ENCODE data around the gene MMP13.
"Not testable (repeated sequence)": the region's sequence is repeated elsewhere in the genome, so short reads cannot be mapped to it uniquely, and the experiment has no call there.

Gene MMP13

GRCh38 chr11:102912482-102912830 is 43.1 kb downstream of the MMP13 start:
- H3K4me3 ChIP-seq (ENCODE audit: low read depth, low read length), result no peak overlapping the region
- no peak for DNase-seq (ENCODE audit: low read depth)

DNA sequence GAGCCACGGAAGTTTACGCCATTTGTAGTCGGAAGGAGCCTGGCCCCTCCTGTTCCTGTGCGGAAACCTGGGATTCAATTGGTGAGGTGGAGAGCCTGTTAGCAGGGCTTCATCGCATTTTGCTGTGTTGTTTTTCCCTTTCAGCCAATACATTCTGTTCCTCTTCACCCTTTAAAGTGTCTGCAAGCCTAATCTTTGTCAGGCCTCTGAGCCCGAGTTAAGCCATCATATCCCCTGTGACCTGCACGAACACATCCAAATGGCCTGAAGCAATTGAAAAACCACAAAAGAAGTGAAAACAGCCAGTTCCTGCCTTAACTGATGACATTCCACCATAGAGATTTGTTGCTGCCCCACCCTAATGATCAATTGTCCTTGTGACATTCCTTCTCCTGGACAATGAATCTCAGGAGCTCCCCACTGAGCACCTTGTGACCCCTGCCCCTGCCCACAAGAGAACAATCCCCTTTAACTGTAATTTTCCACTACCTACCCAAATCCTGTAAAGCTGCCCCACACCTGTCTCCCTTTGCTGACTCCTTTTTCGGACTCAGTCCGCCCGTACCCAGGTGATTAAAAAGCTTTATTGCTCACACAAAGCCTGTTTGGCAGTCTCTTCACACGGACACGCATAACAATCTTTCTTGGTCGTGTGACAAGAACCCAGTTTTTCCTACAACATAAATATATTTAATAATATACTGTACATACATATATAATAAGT is 43.6 kb downstream of the MMP13 start:
- no peak overlapping the region for H3K4me3 ChIP-seq (ENCODE audit: low read depth, low read length)

DNA sequence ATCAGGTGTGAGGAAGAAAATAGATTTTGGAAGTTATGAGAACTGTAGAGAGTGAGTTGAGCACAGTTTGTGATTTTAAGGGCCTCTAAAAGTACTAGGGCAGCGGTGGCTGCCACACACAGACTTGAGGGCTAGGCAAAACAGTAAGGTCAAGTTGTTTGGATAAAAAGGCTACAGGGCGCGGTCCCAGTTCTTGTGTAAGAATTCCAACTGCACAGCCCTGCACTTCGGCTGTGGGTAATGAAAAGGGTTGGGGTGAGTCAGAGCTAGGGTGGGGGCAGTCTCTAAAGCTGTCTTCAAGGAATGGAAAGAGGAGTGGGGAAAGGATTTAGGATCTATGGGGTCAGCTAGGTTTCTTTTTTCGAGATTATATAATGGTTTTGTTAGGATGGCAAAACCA is 49.7 kb downstream of the MMP13 start:
- DNase-seq (ENCODE audit: low read depth); H3K4me3 ChIP-seq (ENCODE audit: low read depth, low read length): not testable (repeated sequence)

More for the DNA sequence above, 43.6 kb downstream of the MMP13 start:
- DNase-seq (ENCODE audit: low read depth), result no peak

DNA sequence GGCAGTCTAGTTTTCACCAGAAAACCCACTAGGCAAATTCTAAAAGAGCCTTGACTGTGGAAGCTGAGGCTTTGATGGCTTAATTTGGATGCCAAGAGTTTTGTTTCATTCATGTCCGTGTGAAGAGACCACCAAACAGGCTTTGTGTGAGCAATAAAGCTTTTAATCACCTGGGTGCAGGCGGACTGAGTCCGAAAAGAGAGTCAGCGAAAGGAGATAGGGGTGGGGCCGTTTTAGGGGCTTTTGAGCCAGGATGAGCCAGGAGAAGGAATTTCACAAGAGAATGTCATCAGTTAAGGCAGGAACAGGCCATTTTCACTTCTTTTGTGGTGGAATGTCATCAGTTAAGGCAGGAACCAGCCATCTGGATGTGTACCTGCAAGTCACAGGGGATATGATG is 51.6 kb downstream of the MMP13 start:
- not testable (repeated sequence) for DNase-seq (ENCODE audit: low read depth); H3K4me3 ChIP-seq (ENCODE audit: low read depth, low read length)

DNA sequence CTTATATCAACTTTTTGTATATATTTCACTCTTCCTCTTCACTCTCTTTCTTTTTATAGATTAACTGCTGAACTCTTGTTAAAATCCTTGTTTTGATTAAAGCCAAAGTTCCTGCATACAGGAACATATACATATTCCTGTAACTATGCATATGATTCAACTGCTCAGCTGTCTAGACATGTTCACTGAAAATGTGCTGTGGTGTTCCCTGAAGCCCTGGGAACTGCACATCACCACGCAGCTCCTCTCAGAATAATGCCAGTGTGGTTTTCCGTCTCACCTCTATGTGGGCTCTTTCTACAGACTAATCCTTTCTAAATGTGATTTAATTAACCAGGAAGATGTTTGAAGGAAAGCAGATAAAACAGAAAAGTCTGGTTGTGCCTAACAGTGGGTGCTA is 55.2 kb downstream of the MMP13 start:
- no peak for DNase-seq (ENCODE audit: low read depth)
- H3K4me3 ChIP-seq (ENCODE audit: low read depth, low read length), result no peak overlapping the region
